ENCODE data around the gene LIMD2. TPM values are rescaled to one million over a fixed set of nuclear protein-coding genes. Genes with fewer than 3 reads are reported as not detected.

LIMD2 gene
- total and polyA plus RNA-seq, 2 donors (not counting 1 experiment from before 2014, with no cell fraction given) = 2.9 to 3.1 TPM

DNA sequence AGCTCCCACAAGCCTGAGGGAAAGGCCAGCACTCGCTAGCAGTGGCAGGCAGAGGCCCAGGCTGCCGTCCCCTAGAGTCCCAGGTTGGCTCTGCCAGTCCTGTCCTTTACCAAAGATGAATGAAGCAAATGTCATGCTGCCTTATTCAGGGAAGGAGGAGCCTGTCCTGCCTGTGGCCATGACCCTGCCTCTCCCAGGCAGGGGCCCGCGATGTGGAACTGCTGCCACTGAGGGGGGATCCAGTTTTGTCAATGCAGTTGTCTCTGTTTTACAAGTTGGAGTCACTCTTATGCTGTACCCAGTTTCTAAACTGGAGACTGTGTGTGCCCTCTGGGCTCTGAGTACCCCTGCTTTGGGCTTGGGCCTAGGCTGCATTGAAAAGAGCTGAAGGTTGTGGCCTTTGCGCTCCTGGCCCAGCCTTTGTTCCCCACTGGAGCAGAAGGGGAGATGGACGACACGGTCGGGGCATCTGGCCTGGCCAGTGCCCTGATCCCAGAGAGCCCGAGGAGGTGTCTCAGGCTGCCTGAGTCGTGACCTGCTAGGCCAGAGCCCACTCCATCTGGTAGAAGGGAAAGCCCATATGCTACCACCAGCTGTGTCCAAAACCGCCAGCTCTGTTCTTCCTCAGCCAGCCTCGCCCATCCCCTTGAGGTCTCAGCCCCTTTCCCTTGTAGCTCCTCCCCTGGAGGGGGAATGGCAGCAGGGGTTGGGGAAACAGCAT lies 5.5 kb downstream of the LIMD2 start:
- Histone ChIP-seq H2AFZ (ENCODE audit: low read length) (no peak overlapping the region), H3K4me3 (replicated peaks in 1 of 4; ENCODE audit: control extremely low read depth in 1 of 4, insufficient read depth in 1 of 4, low read depth in 3 of 4, low read length in 4 of 4) (no peak overlapping the region), H3K9me3 (ENCODE audit: control insufficient read depth, insufficient read depth, low read depth, low read length) (no peaks in the 10 kb centered on the region), H3K36me3 (ENCODE audit: control insufficient read depth, insufficient read depth, low read length) (peaks cover 12% of the 10 kb centered on the region), H3K9ac (ENCODE audit: insufficient read depth, low read length) (no peak overlapping the region), H3K27ac (ENCODE audit: insufficient read depth, low read length) (no peak overlapping the region), H3K4me1 (ENCODE audit: control insufficient read depth, extremely low read depth, insufficient read depth, low read length) (no peaks in the 10 kb centered on the region), H3K27me3 (ENCODE audit: control insufficient read depth, insufficient read depth, low read length) (no peaks in the 10 kb centered on the region), H4K20me1 (ENCODE audit: control insufficient read depth, extremely low read depth, insufficient read depth, low read length) (no peaks in the 10 kb centered on the region), H3K79me2 (ENCODE audit: control insufficient read depth, insufficient read depth, low read length) (no peaks in the 10 kb centered on the region), H3K4me2 (ENCODE audit: extremely low read depth, insufficient read depth, low read length) (no peak overlapping the region)
- no peak for DNase-seq (ENCODE audit: low read depth in 2 of 2)
- TF ChIP-seq EZH2 (IDR thresholded peaks at IDR 0.05; ENCODE audit: low read length, missing control alignments) = no peak
- TF ChIP-seq, protein P1, sequence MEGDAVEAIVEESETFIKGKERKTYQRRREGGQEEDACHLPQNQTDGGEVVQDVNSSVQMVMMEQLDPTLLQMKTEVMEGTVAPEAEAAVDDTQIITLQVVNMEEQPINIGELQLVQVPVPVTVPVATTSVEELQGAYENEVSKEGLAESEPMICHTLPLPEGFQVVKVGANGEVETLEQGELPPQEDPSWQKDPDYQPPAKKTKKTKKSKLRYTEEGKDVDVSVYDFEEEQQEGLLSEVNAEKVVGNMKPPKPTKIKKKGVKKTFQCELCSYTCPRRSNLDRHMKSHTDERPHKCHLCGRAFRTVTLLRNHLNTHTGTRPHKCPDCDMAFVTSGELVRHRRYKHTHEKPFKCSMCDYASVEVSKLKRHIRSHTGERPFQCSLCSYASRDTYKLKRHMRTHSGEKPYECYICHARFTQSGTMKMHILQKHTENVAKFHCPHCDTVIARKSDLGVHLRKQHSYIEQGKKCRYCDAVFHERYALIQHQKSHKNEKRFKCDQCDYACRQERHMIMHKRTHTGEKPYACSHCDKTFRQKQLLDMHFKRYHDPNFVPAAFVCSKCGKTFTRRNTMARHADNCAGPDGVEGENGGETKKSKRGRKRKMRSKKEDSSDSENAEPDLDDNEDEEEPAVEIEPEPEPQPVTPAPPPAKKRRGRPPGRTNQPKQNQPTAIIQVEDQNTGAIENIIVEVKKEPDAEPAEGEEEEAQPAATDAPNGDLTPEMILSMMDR (conservative IDR thresholded peaks at IDR 0.05 in 1 of 2, IDR thresholded peaks at IDR 0.05 in 1 of 2; ENCODE audit: low read depth in 1 of 2, low read length in 2 of 2) = no peak

DNA sequence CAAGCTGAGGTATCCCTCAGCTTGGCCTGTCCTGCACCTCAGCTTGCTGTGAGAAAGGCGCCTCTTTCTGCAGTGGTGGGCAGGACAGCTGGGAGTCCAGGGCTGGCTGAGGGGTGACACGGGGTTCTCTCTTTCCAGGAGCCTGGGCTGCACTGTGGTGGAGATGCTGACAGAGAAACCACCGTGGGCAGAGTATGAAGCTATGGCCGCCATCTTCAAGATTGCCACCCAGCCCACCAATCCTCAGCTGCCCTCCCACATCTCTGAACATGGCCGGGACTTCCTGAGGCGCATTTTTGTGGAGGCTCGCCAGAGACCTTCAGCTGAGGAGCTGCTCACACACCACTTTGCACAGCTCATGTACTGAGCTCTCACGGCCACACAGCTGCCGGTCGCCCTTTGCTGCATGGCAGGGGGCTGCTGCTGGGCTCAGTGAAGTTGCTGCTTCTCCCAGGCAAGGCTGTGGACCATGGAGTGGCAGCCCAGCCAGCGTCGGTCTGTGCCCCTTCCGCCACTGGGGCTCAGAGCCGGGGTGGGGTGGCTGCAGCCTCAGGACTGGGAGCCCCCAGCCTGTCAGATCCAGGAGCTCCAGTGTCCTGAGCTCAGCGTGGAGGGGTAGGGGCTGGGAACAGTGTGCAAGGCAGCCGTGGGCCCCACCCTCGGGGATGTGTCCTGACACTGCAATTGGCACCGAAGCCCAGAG lies 6.4 kb downstream of the LIMD2 start:
- Histone ChIP-seq H3K27ac (ENCODE audit: insufficient read depth, low read length) (no peak overlapping the region), H3K36me3 (ENCODE audit: control insufficient read depth, insufficient read depth, low read length) (peaks cover 12% of the 10 kb centered on the region), H3K4me3 (replicated peaks in 1 of 4; ENCODE audit: control extremely low read depth in 1 of 4, insufficient read depth in 1 of 4, low read depth in 3 of 4, low read length in 4 of 4) (no peak overlapping the region), H3K9me3 (ENCODE audit: control insufficient read depth, insufficient read depth, low read depth, low read length) (no peaks in the 10 kb centered on the region), H3K4me1 (ENCODE audit: control insufficient read depth, extremely low read depth, insufficient read depth, low read length) (no peaks in the 10 kb centered on the region), H4K20me1 (ENCODE audit: control insufficient read depth, extremely low read depth, insufficient read depth, low read length) (no peaks in the 10 kb centered on the region), H3K79me2 (ENCODE audit: control insufficient read depth, insufficient read depth, low read length) (no peaks in the 10 kb centered on the region), H3K9ac (ENCODE audit: insufficient read depth, low read length) (no peak overlapping the region), H2AFZ (ENCODE audit: low read length) (no peak overlapping the region), H3K4me2 (ENCODE audit: extremely low read depth, insufficient read depth, low read length) (no peak overlapping the region), H3K27me3 (ENCODE audit: control insufficient read depth, insufficient read depth, low read length) (no peaks in the 10 kb centered on the region)
- DNase-seq (ENCODE audit: low read depth in 2 of 2) = no peak
- TF ChIP-seq, protein P1 (conservative IDR thresholded peaks at IDR 0.05 in 1 of 2, IDR thresholded peaks at IDR 0.05 in 1 of 2; ENCODE audit: low read depth in 1 of 2, low read length in 2 of 2) = no peak
- TF ChIP-seq EZH2 (IDR thresholded peaks at IDR 0.05; ENCODE audit: low read length, missing control alignments) = no peak

DNA sequence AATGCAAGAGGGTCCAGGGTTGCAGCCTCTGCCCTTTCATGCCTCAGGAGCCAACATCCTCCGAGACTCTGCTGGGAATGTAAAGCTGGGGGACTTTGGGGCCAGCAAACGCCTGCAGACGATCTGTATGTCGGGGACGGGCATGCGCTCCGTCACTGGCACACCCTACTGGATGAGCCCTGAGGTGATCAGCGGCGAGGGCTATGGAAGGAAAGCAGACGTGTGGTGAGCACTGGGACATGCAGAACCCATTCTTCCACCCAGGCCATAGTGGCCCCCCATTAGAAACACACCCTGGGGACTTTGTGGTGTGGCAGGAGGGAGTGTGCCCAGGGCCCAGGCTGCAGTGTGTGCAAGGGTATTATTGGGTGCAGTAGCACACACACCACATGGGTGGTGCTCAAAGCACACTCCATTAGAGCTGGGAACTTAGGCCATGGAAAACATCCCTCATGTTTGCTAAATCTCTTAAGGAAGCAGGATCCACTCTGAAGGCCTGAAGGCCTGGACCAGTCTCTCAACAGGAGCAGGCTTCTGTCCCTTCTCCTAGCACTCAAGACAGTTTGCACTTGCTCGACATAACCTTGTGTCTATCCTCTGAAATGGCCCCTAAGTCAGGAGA lies 7.6 kb downstream of the LIMD2 start:
- no peak for DNase-seq (ENCODE audit: low read depth in 2 of 2)
- no peaks in the 10 kb centered on the region for H3K27me3 ChIP-seq (ENCODE audit: control insufficient read depth, insufficient read depth, low read length)
- TF ChIP-seq, protein P1 (conservative IDR thresholded peaks at IDR 0.05 in 1 of 2, IDR thresholded peaks at IDR 0.05 in 1 of 2; ENCODE audit: low read depth in 1 of 2, low read length in 2 of 2) = no peak
- no peak for TF ChIP-seq EZH2 (IDR thresholded peaks at IDR 0.05; ENCODE audit: low read length, missing control alignments)
- H3K36me3 ChIP-seq (ENCODE audit: control insufficient read depth, insufficient read depth, low read length) = peaks cover 12% of the 10 kb centered on the region
- H2AFZ ChIP-seq (ENCODE audit: low read length) = no peak overlapping the region
- no peaks in the 10 kb centered on the region for H3K9me3 ChIP-seq (ENCODE audit: control insufficient read depth, insufficient read depth, low read depth, low read length)
- H3K27ac ChIP-seq (ENCODE audit: insufficient read depth, low read length) = no peak overlapping the region
- H4K20me1 ChIP-seq (ENCODE audit: control insufficient read depth, extremely low read depth, insufficient read depth, low read length) = no peaks in the 10 kb centered on the region
- no peaks in the 10 kb centered on the region for H3K4me1 ChIP-seq (ENCODE audit: control insufficient read depth, extremely low read depth, insufficient read depth, low read length)
- H3K4me3 ChIP-seq (replicated peaks in 1 of 4; ENCODE audit: control extremely low read depth in 1 of 4, insufficient read depth in 1 of 4, low read depth in 3 of 4, low read length in 4 of 4) = no peak overlapping the region
- H3K9ac ChIP-seq (ENCODE audit: insufficient read depth, low read length) = no peak overlapping the region
- no peaks in the 10 kb centered on the region for H3K79me2 ChIP-seq (ENCODE audit: control insufficient read depth, insufficient read depth, low read length)
- H3K4me2 ChIP-seq (ENCODE audit: extremely low read depth, insufficient read depth, low read length) = no peak overlapping the region

Measured in fibroblast of lung (primary cell).